HG02970 (cell line): Measurements from ENCODE around the gene MTUS2.

Experiments used
- ATAC-seq: cut with Tn5 transposase; IDR thresholded peaks from one replicate; pipeline ENCODE4 v1.9.1; 2021; ENCODE audit warnings: mild to moderate bottlenecking, moderate library complexity, moderate number of reproducible peaks; ENCODE audit not compliant: unreplicated experiment, low FRiP score

The MTUS2 gene

GRCh38 chr13:29434217-29434945 is 614.2 kb downstream of the MTUS2 start:
- no peak for ATAC-seq

GRCh38 chr13:29435125-29435911 is 615.2 kb downstream of the MTUS2 start:
- ATAC-seq = no peak

- no peak for ATAC-seq
Measured at GRCh38 chr13:29436291-29436690, 616.2 kb downstream of the MTUS2 start.

GRCh38 chr13:29436721-29437280 is 616.7 kb downstream of the MTUS2 start:
- no peak for ATAC-seq

GRCh38 chr13:29438769-29439168 is 618.6 kb downstream of the MTUS2 start:
- no peak for ATAC-seq

GRCh38 chr13:29439601-29440388 is 619.7 kb downstream of the MTUS2 start:
- no peak for ATAC-seq

GRCh38 chr13:29441306-29441705 is 621.2 kb downstream of the MTUS2 start:
- no peak for ATAC-seq

GRCh38 chr13:29446016-29446415 is 625.9 kb downstream of the MTUS2 start:
- no peak for ATAC-seq

- no peak for ATAC-seq
Measured at GRCh38 chr13:29448174-29448573, 628.0 kb downstream of the MTUS2 start.

- no peak for ATAC-seq
Measured at GRCh38 chr13:29449726-29450125, 629.6 kb downstream of the MTUS2 start.

GRCh38 chr13:29451976-29452375 is 631.8 kb downstream of the MTUS2 start:
- ATAC-seq = no peak

GRCh38 chr13:29452773-29453616 is 632.9 kb downstream of the MTUS2 start:
- no peak for ATAC-seq

GRCh38 chr13:29453617-29454011 is 633.5 kb downstream of the MTUS2 start:
- no peak for ATAC-seq

- no peak for ATAC-seq
Measured at GRCh38 chr13:29454931-29455481, 634.9 kb downstream of the MTUS2 start.

GRCh38 chr13:29456419-29456818 is 636.3 kb downstream of the MTUS2 start:
- ATAC-seq = no peak

GRCh38 chr13:29457299-29457698 is 637.2 kb downstream of the MTUS2 start:
- no peak for ATAC-seq

GRCh38 chr13:29458419-29458818 is 638.3 kb downstream of the MTUS2 start:
- ATAC-seq = no peak

- ATAC-seq = no peak
Measured at GRCh38 chr13:29459813-29460355, 639.7 kb downstream of the MTUS2 start.

- ATAC-seq = no peak
Measured at GRCh38 chr13:29464105-29464679, 644.1 kb downstream of the MTUS2 start.
